Pancreas (tissue), 10 donors: Measurements from ENCODE around the gene KRT5. TPM values are rescaled to one million over a fixed set of nuclear protein-coding genes. Genes with fewer than 3 reads are reported as not detected.

Experiments
- ATAC-seq, 4 donors: fragments of 200-7000 bp; cut with Tn5 transposase; one replicate each; pipeline versions ENCODE4 v1.8.0 to v1.9.1; 2020; ENCODE audit warnings: mild to moderate bottlenecking in 4 of 4, moderate library complexity in 4 of 4
- DNase-seq, 6 donors: peaks; one replicate each; pipeline ENCODE4 v3.0.0-alpha.2; 2020
- FAIRE-seq: peaks from 2 replicates; lab custom pipeline; 2012; peaks lifted over from hg19 to GRCh38; lab: Jason Lieb, UNC
- H3K27ac ChIP-seq, 4 donors: fragments of 200-600 bp; sonication (generic); 1 replicate in 3 of 4; 2 replicates in 1 of 4; pipeline versions ENCODE4 v1.5.0 to v1.8.0; 2020
- H3K27me3 ChIP-seq, 4 donors: fragments of 200-600 bp; one replicate each; pipeline ENCODE4 v1.8.0; 2021
- H3K36me3 ChIP-seq, 3 donors: fragments of 200-600 bp; sonication (generic) in 1 of 3; one replicate each; pipeline versions ENCODE4 v1.5.0 to v1.8.0; 2020 to 2021
- H3K4me1 ChIP-seq, 3 donors: fragments of 200-600 bp; one replicate each; pipeline ENCODE4 v1.8.0; 2021
- H3K4me3 ChIP-seq, 4 donors: fragments of 200-600 bp; sonication (generic) in 2 of 4; one replicate each; pipeline versions ENCODE4 v1.5.0 to v1.8.0; 2020 to 2021
- H3K9me3 ChIP-seq, 4 donors: fragments of 200-600 bp; one replicate each; pipeline ENCODE4 v1.8.0; 2021
- WGBS, 2 donors: extraction: QIAGEN DNeasy Blood & Tissue Kit; methylation state at CpG; one replicate each; pipeline ENCODE4 v1.1.7; 2013; 5-methylcytosine and 5-hydroxymethylcytosine counted together
- intact Hi-C, 3 donors: fragments of 100-400 bp; cut with DNase I; formaldehyde crosslinking; loops; one replicate each; pipeline versions ENCODE4 v1.11.1 to v1.14.2; 2022
- polyA plus RNA-seq, 2 donors: library from polyadenylated mRNA; stranded (reverse); fragments of 200-250 nt; gene quantifications; one replicate each; pipeline ENCODE4 v1.2.3, GENCODE V29; 2013
- total RNA-seq, 6 donors: library from RNA; stranded (reverse); fragmentation: NEBNext Ultra II Directional in 4 of 6; extraction: Animal tissue kit (Norgen Biotek cat#: 25700) in 4 of 6; gene quantifications; one replicate each; pipeline versions ENCODE4 v1.2.1 to v1.2.4, GENCODE V29; 2021 to 2023
- TF ChIP-seq, protein P1 (sequence below), 4 donors: fragments of 200-600 bp; sonication (generic) in 3 of 4; IDR thresholded peaks; one replicate each; pipeline versions ENCODE4 v1.5.0 to v1.8.0; 2021; ENCODE audit warnings: antibody characterized with exemption in 4 of 4
- donor health status: healthy with polysubstance abuse.
- donor health status: DM: no; HTN: no; CAD: no; lungs with moderate emphysema.
- donor health status: DM: no; HTN: no; CAD: no.
- donor health status: control.
- donor health status: control.
- donor health status: Bipolar disorder and iron deficiency.
- donor health status: DM: yes; HTN: yes; CAD: no.
- donor health status: DM: no; HTN: no; CAD: no.
- donor health status: DM: no; HTN: no; CAD: no.
- donor health status: DM: yes; HTN: yes; CAD: no.

Gene KRT5
- total and polyA plus RNA-seq, 8 donors: 0.51 to 5.8 (median 1.5) TPM

DNA sequence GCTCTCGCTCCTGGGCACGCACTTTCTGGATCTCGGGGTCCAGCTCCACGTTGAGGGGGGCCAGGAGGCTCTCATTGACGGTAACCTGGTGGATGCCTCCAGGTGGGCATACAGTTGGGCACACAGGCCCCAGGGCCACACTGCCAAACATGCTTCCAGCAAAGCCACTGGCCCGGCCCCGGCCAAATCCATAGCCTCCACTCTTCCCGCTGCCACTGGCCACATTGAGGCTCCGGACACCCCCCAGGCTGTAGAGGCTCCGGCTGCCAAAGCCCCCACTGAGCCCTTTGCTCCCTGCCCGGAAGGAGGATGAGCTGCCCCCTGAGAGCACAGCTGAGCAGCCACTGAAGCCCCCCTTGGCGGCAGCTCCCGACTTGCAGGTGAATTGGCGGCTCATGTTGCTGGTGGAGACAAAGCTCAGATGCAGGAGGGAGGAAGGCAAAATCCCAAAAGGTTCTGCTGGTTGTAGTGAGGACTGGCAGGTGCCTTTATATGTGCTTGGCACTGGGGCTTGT is 32.5 kb upstream of the KRT5 start, which contains the start of gene KRT71:
TSS of gene KRT71 (minus strand) at position 465 of the 515 bp plus-strand sequence. CDS start at position 397, 68 bp downstream.
- no peak for DNase-seq
- no peak within 1 kb of the TSS for H3K27ac ChIP-seq
- H3K9me3 ChIP-seq: no peaks in the 10 kb centered on the region
- no peak for FAIRE-seq
- H3K4me3 ChIP-seq: no peak within 1 kb of the TSS
- no peaks in the 10 kb centered on the region for H3K27me3 ChIP-seq
- H3K36me3 ChIP-seq: no peaks in the 10 kb centered on the region
- H3K4me1 ChIP-seq: no peaks in the 10 kb centered on the region
- WGBS, 2 donors: 78 to 86% methylated on average over 14 of the region's 14 CpGs
- intact Hi-C loops: no loop called here
- no peak for ATAC-seq
- TF ChIP-seq, protein P1, sequence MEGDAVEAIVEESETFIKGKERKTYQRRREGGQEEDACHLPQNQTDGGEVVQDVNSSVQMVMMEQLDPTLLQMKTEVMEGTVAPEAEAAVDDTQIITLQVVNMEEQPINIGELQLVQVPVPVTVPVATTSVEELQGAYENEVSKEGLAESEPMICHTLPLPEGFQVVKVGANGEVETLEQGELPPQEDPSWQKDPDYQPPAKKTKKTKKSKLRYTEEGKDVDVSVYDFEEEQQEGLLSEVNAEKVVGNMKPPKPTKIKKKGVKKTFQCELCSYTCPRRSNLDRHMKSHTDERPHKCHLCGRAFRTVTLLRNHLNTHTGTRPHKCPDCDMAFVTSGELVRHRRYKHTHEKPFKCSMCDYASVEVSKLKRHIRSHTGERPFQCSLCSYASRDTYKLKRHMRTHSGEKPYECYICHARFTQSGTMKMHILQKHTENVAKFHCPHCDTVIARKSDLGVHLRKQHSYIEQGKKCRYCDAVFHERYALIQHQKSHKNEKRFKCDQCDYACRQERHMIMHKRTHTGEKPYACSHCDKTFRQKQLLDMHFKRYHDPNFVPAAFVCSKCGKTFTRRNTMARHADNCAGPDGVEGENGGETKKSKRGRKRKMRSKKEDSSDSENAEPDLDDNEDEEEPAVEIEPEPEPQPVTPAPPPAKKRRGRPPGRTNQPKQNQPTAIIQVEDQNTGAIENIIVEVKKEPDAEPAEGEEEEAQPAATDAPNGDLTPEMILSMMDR (IDR thresholded peaks at IDR 0.05): no peak

DNA sequence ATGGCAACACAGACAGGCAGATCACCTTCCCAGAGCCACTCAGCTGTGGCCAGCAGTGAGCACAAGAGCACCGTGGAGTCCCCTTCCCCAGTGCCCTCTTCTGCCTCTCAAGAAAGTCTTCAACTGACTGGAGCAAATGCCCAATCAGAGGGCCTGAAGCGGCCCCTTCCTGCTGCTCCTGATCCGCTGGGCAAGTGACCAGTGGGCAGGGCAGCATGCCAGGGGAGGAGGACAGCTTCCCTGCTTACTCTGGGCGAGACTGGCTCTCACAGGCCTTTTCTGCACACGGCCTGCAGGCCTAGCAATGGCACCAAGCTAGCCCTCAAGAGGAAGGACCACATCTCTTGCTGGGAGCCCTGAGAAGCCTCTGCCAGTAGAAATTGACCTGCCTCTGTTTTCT is 31.9 kb upstream of the KRT5 start:
- H3K27me3 ChIP-seq: no peaks in the 10 kb centered on the region
- FAIRE-seq: no peak
- peak in 1 of 6 donors; percentile 40 for DNase-seq
- no peak overlapping the region for H3K4me3 ChIP-seq
- WGBS, 2 donors: 54 to 72% methylated on average over 5 of the region's 5 CpGs
- intact Hi-C loops: no loop called here
- TF ChIP-seq, protein P1 (IDR thresholded peaks at IDR 0.05): no peak
- H3K4me1 ChIP-seq: no peaks in the 10 kb centered on the region
- no peak overlapping the region for H3K27ac ChIP-seq
- H3K9me3 ChIP-seq: no peaks in the 10 kb centered on the region
- peak in 1 of 4 donors; percentile 36 for ATAC-seq
- H3K36me3 ChIP-seq: no peaks in the 10 kb centered on the region

DNA sequence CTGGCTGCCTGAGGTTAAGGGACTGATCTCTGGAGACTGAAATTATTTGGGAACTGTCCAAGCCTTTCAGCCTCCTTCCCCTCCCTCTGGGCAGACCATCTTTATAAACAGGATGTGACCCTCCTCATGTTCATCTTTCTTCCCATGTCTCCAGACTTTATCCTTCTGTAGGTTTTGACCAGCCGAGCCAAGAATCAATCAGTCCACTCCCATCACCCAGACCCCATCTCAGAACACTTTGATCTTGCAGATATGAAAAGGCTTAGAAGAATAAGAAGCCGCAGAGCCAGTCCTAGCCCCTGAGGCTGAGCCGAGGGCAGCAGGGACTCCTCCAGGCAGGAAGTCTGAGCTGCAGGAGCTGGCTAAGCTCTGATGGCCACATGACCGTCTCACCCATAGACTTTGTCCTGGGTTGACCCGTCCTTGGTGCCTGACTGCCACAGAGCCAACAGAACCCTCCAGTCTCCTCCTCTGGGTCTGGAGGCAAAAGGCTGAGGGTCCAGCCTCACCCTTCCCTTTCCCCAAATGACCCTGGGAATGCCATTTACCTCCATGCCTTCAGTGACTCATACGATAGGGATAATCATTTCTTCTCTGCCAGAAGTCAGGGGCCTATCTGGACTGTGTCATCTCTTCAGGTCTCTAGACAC is 31.1 kb upstream of the KRT5 start:
- no peaks in the 10 kb centered on the region for H3K9me3 ChIP-seq
- H3K27ac ChIP-seq: no peak overlapping the region
- FAIRE-seq: no peak
- intact Hi-C loops: no loop called here
- no peaks in the 10 kb centered on the region for H3K4me1 ChIP-seq
- no peaks in the 10 kb centered on the region for H3K36me3 ChIP-seq
- H3K4me3 ChIP-seq: no peak overlapping the region
- H3K27me3 ChIP-seq: no peaks in the 10 kb centered on the region
- DNase-seq: no peak
- 47 to 48% methylated on average over 6 of the region's 6 CpGs for WGBS, 2 donors
- ATAC-seq: no peak
- TF ChIP-seq, protein P1 (IDR thresholded peaks at IDR 0.05): no peak

DNA sequence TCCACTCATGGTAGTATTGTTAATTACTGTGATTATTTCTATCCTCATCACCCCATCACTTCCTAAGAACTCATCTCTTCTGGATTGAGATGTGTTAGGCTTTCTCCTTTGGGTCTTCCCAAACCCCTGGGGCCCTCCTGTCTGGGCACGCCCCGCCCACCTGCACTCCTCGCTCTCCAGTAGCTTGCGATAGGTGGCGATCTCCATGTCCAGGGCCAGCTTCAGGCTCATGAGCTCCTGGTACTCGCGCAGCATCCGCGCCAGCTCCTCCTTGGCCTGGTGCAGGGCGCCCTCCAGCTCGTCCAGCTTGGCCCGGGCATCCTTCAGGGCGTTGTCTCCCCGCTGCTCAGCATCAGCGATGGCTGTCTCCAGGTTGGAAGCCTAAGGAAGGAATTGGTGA is 25.9 kb upstream of the KRT5 start:
- FAIRE-seq (no peak), ATAC-seq (no peak), DNase-seq (no peak)
- intact Hi-C loops: no loop called here
- no peaks in the 10 kb centered on the region for H3K9me3 ChIP-seq
- TF ChIP-seq, protein P1 (IDR thresholded peaks at IDR 0.05): no peak
- no peak overlapping the region for H3K27ac ChIP-seq
- 82% methylated on average over 15 of the region's 15 CpGs for WGBS, 2 donors
- no peaks in the 10 kb centered on the region for H3K4me1 ChIP-seq
- no peak overlapping the region for H3K4me3 ChIP-seq
- H3K27me3 ChIP-seq: no peaks in the 10 kb centered on the region
- no peaks in the 10 kb centered on the region for H3K36me3 ChIP-seq
